ENCODE measurements around the gene DHPS. TPM values are rescaled to one million over a fixed set of nuclear protein-coding genes. Genes with fewer than 3 reads are reported as not detected.
A peak's percentile ranks its signal among the peaks of the same experiment; 100 is the strongest.

The DHPS gene
- total RNA-seq, 1 donor from 2014 or later, result 160 TPM

- Mint-ChIP-seq H3K9me3 (no peaks in the 10 kb centered on the region), H3K27ac (no peak overlapping the region), H3K4me1 (peaks cover 27% of the 10 kb centered on the region), H3K36me3 (ENCODE audit: low read depth) (peaks cover 76% of the 10 kb centered on the region), H3K27me3 (no peaks in the 10 kb centered on the region), H3K4me3 (no peak overlapping the region)
- no peak for DNase-seq
- no peak for ATAC-seq (ENCODE audit: low read depth)
- ChIA-PET POLR2A (interaction anchor here (1.0 to 1.4 kb wide), 2 partner anchors 9 to 120 kb away, joined by 3 to 6 read pairs; partner anchors contain the start of genes MAN2B1 and WDR83), CTCF (interaction anchor here (0.9 to 9.7 kb wide), 5 partner anchors 60 to 172 kb away, joined by 3 to 67 read pairs (median 5); no protein-coding TSS in a partner anchor)
- TF ChIP-seq, protein P1, sequence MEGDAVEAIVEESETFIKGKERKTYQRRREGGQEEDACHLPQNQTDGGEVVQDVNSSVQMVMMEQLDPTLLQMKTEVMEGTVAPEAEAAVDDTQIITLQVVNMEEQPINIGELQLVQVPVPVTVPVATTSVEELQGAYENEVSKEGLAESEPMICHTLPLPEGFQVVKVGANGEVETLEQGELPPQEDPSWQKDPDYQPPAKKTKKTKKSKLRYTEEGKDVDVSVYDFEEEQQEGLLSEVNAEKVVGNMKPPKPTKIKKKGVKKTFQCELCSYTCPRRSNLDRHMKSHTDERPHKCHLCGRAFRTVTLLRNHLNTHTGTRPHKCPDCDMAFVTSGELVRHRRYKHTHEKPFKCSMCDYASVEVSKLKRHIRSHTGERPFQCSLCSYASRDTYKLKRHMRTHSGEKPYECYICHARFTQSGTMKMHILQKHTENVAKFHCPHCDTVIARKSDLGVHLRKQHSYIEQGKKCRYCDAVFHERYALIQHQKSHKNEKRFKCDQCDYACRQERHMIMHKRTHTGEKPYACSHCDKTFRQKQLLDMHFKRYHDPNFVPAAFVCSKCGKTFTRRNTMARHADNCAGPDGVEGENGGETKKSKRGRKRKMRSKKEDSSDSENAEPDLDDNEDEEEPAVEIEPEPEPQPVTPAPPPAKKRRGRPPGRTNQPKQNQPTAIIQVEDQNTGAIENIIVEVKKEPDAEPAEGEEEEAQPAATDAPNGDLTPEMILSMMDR (IDR thresholded peaks at IDR 0.05), result no peak
- intact Hi-C loops (cut with micrococcal nuclease), result loop anchor here (1.0 to 5.0 kb wide), 4 partner anchors 20 to 474 kb away; partner anchors contain the start of gene FBXW9
These were observed 5.7 kb downstream of the DHPS start for GRCh38 chr19:12675940-12676339.

DNA sequence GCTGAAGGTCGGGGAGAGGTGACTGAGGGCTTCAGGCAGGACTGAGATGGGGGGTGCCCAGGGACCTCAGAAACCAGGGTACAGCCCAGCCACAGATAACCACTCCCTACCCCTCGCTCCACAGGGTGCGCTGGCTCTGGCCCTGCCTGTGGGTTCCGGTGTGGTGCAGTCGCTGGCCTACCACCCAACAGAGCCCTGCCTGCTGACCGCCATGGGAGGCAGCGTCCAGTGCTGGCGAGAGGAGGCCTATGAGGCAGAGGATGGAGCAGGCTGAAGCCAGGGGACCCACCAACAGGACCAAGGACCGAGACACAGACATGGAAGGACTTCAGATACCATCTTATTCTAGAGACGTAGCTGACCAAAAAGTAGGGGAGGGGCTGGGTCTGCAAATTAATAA, 6.3 kb downstream of the DHPS start:
- H3K36me3 Mint-ChIP-seq (ENCODE audit: low read depth), result peaks cover 74% of the 10 kb centered on the region
- H3K4me1 Mint-ChIP-seq, result peaks cover 30% of the 10 kb centered on the region
- intact Hi-C loops (cut with micrococcal nuclease), result loop anchor here (5.0 kb wide), 1 partner anchor 473 kb away; no protein-coding TSS in a partner anchor
- H3K27ac Mint-ChIP-seq, result no peak overlapping the region
- ChIA-PET CTCF (interaction anchor here (2.2 to 9.7 kb wide), 2 partner anchors 113 to 172 kb away, joined by 15 to 67 read pairs; no protein-coding TSS in a partner anchor), POLR2A (interaction anchor here (1.3 kb wide), 1 partner anchor 11 kb away, joined by 3 read pairs; no protein-coding TSS in a partner anchor)
- TF ChIP-seq, protein P1 (IDR thresholded peaks at IDR 0.05), result no peak
- H3K27me3 Mint-ChIP-seq, result no peaks in the 10 kb centered on the region
- ATAC-seq (ENCODE audit: low read depth), result no peak
- H3K4me3 Mint-ChIP-seq, result no peak overlapping the region
- H3K9me3 Mint-ChIP-seq, result no peaks in the 10 kb centered on the region
- DNase-seq, result no peak

DNA sequence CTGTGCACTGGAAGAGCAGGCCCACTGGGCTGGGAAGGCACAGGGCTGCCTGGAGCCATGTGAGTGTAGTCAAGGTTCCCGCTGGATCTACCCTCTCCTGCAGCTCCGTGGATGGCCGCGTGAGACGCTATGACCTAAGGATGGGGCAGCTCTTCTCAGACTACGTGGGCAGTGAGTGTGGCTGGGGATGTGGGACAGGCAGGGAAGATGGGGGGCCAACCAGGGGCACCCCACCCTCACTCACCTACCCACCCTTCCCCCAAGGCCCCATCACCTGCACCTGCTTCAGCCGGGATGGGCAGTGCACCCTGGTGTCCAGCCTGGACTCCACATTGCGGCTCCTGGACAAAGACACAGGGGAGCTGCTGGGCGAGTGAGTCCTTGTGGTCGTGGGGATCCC, 8.9 kb downstream of the DHPS start:
- TF ChIP-seq, protein P1 (IDR thresholded peaks at IDR 0.05), result no peak
- Mint-ChIP-seq H3K27ac (no peak overlapping the region), H3K4me1 (peaks cover 44% of the 10 kb centered on the region), H3K9me3 (no peaks in the 10 kb centered on the region), H3K36me3 (ENCODE audit: low read depth) (peaks cover 65% of the 10 kb centered on the region), H3K27me3 (no peaks in the 10 kb centered on the region), H3K4me3 (no peak overlapping the region)
- POLR2A ChIA-PET, result interaction anchor here (0.5 to 5.4 kb wide), 4 partner anchors 8 to 110 kb away, joined by 4 to 51 read pairs (median 4); partner anchors contain the start of gene DHPS
- intact Hi-C loops (cut with micrococcal nuclease), result loop anchor here (1.0 kb wide), 2 partner anchors 32 to 108 kb away; no protein-coding TSS in a partner anchor
- DNase-seq, result no peak
- CTCF ChIA-PET, result interaction anchor here (1.2 to 9.7 kb wide), 9 partner anchors 9 to 175 kb away, joined by 3 to 67 read pairs (median 5); partner anchors contain the start of gene DHPS
- ATAC-seq (ENCODE audit: low read depth), result no peak

DNA sequence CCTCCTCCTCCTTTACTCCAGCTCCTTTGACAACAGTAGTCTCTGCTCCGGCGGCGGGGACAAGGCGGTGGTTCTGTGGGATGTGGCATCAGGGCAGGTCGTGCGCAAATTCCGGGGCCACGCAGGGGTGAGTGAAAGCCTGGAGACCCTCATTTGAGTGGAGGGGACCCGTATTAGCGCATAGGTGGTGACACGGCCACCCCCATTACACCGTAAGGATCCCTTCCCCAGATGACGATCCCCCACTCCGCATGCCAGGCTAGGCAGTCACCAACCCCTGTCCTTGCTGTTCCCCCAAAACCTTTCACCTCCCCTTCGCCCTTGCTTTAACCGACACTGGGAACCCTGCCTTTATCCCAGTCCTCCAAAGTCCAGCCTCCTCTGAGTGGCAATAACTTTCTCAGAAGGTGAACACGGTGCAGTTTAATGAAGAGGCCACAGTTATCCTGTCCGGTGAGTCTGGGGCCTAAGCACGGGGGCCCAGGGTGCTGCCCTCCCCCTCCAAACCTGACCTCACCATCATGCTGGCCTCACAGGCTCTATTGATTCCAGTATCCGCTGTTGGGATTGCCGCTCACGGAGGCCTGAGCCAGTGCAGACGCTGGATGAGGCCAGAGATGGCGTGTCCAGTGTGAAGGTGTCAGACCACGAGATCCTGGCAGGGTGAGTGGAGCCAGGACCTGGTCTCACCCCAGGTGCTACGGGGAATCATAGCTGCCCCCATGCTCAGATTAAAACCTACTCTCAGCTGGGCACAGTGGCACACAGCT, 11.3 kb downstream of the DHPS start:
- POLR2A ChIA-PET, result interaction anchor here (0.6 to 5.4 kb wide), 11 partner anchors 11 to 119 kb away, joined by 4 to 51 read pairs (median 5); partner anchors contain the start of genes DHPS, FBXW9, TNPO2 and ZNF490
- intact Hi-C loops (cut with micrococcal nuclease), result no loop called here
- TF ChIP-seq, protein P1 (IDR thresholded peaks at IDR 0.05), result no peak

More for the DNA sequence above, 11.3 kb downstream of the DHPS start:
- Mint-ChIP-seq H3K27ac (peak overlapping the region; percentile 100), H3K4me1 (peaks cover 56% of the 10 kb centered on the region), H3K27me3 (no peaks in the 10 kb centered on the region), H3K9me3 (no peaks in the 10 kb centered on the region), H3K36me3 (ENCODE audit: low read depth) (peaks cover 50% of the 10 kb centered on the region), H3K4me3 (peak overlapping the region; percentile 97)
- CTCF ChIA-PET, result interaction anchor here (9.7 kb wide), 1 partner anchor 108 kb away, joined by 67 read pairs; no protein-coding TSS in a partner anchor
- DNase-seq (no peak), ATAC-seq (ENCODE audit: low read depth) (no peak)
